GM19438 (cell line): ENCODE measurements around the gene KLHL26.

Source experiments
- ATAC-seq: cut with Tn5 transposase; IDR thresholded peaks from one replicate; pipeline ENCODE4 v1.9.1; 2021; ENCODE audit warnings: low read depth; ENCODE audit not compliant: unreplicated experiment

KLHL26 gene

DNA sequence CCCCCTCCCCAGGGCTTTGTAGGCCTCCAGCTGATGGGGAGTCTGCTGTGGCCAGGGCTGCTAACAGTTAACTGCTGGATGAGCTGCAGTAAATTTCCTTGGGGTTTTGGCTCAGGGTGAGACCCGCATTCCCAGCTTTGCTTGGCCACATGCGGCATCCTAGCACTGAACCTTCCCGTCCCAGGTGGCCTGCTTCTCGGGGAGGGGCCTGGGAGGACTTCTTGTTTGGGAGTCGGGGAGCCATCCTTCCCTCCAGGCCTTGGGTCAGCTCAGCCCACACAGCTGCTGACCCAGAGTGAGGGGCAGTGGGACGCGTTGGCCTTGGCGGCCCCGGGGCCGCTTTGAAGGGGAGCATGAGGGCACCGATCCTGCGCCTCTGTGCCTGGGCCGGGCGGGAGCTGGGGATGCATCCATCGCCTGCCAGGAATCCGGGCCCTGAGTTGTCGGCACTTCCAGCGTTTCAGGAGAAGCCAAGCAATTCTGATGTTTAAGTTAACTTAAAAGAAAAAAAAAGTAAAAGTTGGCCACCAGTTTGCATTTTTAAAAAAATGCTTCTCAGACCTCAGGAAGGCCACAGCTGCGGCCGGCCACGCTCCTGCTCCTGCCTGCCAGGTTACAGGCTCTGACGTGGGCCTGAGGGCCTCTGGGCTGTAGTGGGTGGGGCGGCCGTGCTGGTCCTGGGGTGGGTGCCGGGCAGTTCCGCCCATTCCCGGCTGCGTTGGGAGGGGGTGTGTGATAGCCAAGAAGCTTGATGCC is 74.3 kb downstream of the KLHL26 start:
- no peak for ATAC-seq

DNA sequence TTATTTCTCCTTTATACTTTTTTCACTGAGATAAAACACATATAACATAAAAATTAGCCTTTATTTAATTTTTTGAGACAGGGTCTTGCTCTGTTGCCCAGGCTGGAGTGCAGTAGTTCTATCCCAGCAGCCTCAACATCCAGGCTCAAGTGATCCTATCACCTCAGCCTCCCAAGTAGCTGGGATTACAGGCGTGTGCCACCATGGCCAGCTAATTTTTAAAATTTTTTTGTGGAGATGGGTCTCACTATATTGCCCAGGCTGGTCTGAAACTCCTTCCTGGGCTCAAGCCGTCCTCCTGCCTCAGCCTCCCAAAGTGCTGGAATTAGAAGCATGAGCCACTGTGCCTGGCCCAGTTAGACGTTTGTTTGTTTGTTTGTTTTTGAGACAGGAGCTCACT is 75.1 kb downstream of the KLHL26 start:
- no peak for ATAC-seq

DNA sequence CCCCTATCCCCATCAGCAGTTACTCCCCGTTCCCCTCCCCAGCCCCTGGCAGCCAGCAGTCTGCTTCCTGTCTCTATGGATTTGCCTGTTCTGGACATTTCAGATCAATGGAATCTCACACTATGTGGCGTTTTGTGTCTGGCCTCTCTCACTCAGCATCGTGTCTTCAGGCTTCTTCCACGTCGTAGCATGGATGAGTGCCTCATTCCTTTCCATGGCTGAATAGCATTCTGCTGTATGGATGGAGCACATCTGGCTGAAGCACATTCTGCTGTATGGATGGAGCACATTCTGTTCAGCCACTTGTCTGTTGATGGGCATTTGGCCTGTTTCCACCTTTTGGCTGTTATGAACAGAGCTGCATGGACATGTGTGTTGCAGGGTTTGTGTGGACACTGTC is 76.2 kb downstream of the KLHL26 start:
- no peak for ATAC-seq

DNA sequence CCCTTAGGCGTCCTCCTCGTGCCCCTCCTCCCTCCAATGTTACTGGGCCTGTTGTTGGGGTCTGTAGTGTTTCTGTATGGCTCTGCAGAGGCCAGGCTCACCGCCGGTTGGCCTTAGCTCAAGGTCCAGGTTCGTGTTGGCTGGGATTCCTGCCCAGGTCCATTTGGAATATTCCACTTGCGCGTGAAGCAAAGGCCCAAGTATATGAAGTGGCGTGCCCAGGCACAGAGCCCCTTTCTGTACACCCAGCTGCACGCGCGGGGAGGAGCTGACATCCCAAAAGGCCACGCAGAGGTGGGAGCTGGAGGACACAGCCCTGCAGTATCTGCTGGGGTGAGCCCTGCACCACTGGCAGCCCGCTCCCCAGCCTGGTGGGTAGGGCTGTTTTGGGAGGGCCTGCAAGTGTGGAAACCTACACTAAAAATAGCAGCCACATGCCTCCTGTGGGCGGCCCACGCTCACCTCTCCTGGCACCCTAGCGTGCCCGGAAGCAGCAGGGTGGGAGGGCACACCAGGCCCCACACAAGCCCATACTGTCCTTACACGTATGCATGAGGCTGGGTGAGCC is 76.8 kb downstream of the KLHL26 start:
- no peak for ATAC-seq

DNA sequence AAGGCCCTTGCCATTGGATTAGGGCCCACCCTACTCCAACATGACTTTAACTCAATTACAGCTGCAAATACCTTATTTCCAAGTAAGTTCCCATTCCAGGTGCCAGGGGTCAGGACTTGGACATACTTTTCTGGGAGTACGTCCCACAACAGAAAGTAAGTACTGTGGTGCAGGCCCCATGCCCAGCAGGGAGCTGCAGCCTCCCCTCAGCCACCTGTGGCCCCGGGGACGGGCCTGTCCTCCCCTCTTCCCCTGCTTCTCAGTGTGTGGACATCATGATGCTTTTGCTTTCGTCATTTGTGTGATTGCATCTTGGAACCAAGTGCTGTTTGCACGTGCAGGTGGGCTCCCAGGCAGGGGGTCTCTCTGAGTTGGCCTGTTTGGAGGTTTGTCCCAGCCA is 78.6 kb downstream of the KLHL26 start:
- no peak for ATAC-seq

DNA sequence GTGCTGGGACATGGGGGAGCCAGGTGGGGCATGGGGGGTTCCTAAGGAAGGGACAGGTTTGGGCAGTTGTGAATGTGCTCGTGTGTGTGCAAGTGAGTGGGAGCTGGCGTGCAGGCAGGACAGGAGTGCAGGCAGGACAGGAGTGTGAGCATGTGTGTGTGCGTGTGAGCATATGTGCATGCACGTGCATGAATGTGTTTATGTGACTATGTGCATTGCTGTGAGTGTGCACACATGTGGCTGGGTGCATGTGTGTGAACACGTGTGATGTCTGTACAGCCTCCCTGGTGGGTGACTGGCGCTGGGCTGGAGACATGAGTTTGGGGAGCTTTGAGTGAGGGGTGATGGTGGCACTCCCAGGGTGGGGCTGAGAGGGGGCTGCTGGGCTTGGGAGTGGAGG is 80.0 kb downstream of the KLHL26 start:
- ATAC-seq: no peak

DNA sequence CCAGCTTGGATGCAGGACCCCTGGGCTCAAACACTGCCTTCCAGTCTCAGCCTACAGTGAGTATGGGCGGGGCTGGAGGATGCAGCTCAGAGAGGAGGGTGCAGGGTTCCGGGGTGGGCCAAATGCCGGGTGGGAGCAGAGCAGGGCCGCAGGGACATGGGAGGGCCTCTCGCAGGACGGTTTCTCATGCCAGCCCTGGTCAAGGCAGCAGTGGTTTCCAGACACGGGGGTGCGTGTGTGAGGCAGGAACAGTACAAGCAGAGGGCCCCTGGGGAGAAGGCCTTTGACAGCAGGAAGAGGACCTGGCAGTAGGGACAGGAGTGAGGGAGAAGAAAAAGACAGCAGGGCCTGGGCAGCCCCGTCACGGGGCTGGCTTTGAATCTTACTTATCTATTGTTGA is 80.8 kb downstream of the KLHL26 start:
- no peak for ATAC-seq

DNA sequence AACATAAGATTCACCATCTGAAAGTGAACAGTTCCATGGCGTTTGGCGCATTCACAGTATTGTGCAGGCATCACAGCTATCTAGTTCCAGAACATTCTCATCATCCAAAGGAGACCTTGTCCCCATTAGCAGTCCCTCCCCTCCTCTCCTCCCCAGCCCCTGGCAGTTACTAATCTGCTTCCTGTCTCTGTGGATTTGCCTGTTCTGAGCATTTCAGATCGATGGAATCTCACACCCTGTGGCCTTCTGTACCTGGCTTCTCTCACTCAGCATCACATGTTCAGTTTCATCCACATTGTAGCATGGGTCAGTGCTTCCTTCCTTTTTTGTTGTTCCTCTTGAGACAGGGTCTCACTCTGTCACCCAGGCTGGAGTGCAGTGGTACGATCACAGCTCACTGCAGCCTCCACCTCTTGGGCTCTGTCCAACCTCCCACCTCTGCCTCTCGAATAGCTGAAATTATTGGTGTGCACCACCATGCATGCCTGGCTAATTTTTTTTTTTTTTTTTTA is 81.2 kb downstream of the KLHL26 start:
- no peak for ATAC-seq

DNA sequence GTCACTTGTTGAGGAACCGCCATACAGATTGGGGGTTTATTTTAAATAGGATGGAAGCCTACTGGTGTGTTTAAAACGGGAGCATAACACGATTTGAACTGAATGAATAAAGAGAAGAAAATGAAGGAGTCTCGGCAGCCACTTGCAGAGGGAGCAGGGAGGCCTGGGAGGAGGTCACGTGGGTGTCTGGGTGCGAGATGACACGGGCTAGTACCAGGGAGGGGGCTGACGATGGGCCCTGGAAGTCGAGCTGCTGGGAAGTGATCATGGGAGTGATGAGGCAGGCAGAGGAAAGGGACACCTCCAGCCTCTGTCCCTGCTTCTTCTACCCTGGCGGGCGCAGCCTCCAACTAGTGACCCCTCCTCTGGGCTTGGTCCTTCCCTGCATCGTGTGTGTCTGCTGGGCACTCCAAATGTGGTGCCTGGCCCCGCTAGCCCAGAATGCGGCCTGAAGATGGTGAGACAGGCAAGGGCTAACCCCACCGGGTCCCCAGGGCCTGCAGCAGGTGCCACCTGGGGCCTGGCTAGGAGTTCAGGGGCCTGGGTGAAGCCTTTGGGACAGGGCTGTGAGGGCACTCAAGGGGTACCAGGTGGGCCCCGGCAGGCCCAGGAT is 82.1 kb downstream of the KLHL26 start:
- ATAC-seq: no peak

DNA sequence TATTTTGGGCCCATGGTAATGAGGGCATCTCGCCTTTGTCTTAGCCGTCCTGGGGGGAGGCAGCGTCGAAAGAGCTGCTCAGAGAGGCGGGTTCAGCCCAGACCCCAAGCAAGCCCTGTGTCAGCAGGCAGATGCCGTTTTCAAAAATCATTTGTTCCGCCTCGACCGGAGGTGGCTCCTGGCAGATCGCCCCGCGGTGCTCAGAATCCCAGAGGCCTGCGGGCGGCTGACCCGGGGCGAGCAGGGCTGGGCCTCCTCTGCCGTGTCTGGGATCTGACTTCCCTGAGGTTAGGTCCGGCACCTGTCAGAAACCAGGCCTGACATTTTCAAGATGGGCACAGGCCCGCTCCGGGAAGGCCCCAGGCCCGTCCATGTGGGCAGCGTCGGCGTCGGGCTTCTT is 82.7 kb downstream of the KLHL26 start:
- ATAC-seq: no peak
